Vagina (tissue), 2 donors: ENCODE data around the gene FAM131C. TPM values are rescaled to one million over a fixed set of nuclear protein-coding genes. Genes with fewer than 3 reads are reported as not detected.

Source experiments
- DNase-seq, 2 donors: peaks; one replicate each; pipeline ENCODE4 v3.0.0-alpha.2; 2017; ENCODE audit errors: extremely low spot score in 2 of 2
- H3K27ac ChIP-seq: fragments of 200-600 bp; sonication (generic); one replicate; pipeline ENCODE4 v1.5.1; 2019
- H3K27me3 ChIP-seq: fragments of 200-600 bp; sonication (generic); one replicate; pipeline ENCODE4 v1.5.1; 2019
- H3K36me3 ChIP-seq, 2 donors: fragments of 200-600 bp; sonication (generic); one replicate each; pipeline ENCODE4 v1.5.1; 2017 to 2019
- H3K4me1 ChIP-seq: fragments of 200-600 bp; sonication (generic); one replicate; pipeline ENCODE4 v1.5.1; 2019
- H3K4me3 ChIP-seq, 2 donors: fragments of 200-600 bp; sonication (generic); 1 replicate in 1 of 2; 2 replicates in 1 of 2; pipeline ENCODE4 v1.5.1; 2016 to 2019
- H3K9me3 ChIP-seq: fragments of 200-600 bp; sonication (generic); one replicate; pipeline ENCODE4 v1.5.1; 2019
- CTCF ChIP-seq, 3 experiments: fragments of 450-650 bp in 2 of 3; fragments of 200-600 bp in 1 of 3; sonication (generic) in 1 of 3; IDR thresholded peaks; one replicate each; pipeline ENCODE4 v1.5.1; 2017 to 2019; ENCODE audit warnings: antibody characterized with exemption in 3 of 3, mild to moderate bottlenecking in 2 of 3, moderate library complexity in 2 of 3
- POLR2A ChIP-seq, 2 donors: fragments of 450-650 bp; IDR thresholded peaks; one replicate each; pipeline ENCODE4 v1.6.1; 2017; ENCODE audit warnings: antibody characterized with exemption in 2 of 2, mild to moderate bottlenecking in 2 of 2, moderate library complexity in 2 of 2
- POLR2AphosphoS5 ChIP-seq, 2 donors: sonication (generic); formaldehyde crosslinking; IDR thresholded peaks; one replicate each; pipeline ENCODE4 v1.9.0; 2017; ENCODE audit warnings: antibody characterized with exemption in 2 of 2, mild to moderate bottlenecking in 2 of 2, low read depth in 1 of 2; ENCODE audit not compliant: insufficient read depth in 1 of 2
- intact Hi-C: fragments of 100-400 bp; cut with DNase I; formaldehyde crosslinking; loops from one replicate; pipeline ENCODE4 v1.15.1; 2023
- total RNA-seq: library from RNA; depleted of rRNA; stranded (reverse); fragments of >200 nt; gene quantifications from one replicate; pipeline ENCODE4 v1.2.3, GENCODE V29; 2016

The FAM131C gene
- total RNA-seq, 1 donor from 2014 or later: 0.98 TPM

GRCh38 chr1:16116002-16116401 lies 42.6 kb upstream of the FAM131C start:
- no peak overlapping the region for H3K4me3 ChIP-seq
- intact Hi-C loops: no loop called here

DNA sequence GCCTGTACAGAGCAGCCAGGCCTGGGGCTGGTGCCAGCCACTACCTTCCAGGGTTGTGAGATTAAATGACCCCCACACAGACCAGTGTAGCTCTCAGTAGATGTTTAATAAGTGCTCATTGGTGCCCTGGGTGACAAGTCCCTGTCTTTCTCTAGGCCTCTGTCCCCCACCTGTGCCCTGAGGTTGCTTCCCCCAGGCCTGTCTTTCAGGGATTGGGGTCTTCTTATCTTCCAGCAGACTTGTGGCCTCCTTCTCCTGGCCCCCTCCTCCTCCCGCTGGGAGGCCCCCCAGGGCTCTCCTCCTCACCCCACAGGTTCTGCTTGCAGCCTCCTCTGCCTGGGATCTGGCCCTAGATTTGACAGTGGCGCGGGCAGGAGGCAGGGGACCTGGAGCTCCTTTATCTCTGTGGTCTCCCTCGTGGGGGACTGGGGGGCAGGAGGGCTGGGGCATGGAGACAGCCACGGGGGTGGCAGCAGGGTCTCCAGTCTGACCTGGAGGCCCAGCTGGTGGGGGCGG lies 42.1 kb upstream of the FAM131C start:
- Histone ChIP-seq H3K27ac (no peak overlapping the region), H3K36me3 (no peaks in the 10 kb centered on the region), H3K9me3 (no peaks in the 10 kb centered on the region), H3K27me3 (no peaks in the 10 kb centered on the region), H3K4me1 (peaks cover 9% of the 10 kb centered on the region), H3K4me3 (no peak overlapping the region)
- TF ChIP-seq POLR2AphosphoS5 (IDR thresholded peaks at IDR 0.05; ENCODE audit: insufficient read depth in 1 of 2, low read depth in 1 of 2) (no peak), POLR2A (IDR thresholded peaks at IDR 0.05) (no peak), CTCF (IDR thresholded peaks at IDR 0.05) (no peak)
- no peak for DNase-seq
- intact Hi-C loops: no loop called here

More at GRCh38 chr1:16116002-16116401, 42.6 kb upstream of the FAM131C start:
- H3K27ac ChIP-seq: no peak overlapping the region
- DNase-seq: no peak
- no peaks in the 10 kb centered on the region for H3K27me3 ChIP-seq
- no peaks in the 10 kb centered on the region for H3K36me3 ChIP-seq
- H3K9me3 ChIP-seq: no peaks in the 10 kb centered on the region
- TF ChIP-seq POLR2AphosphoS5 (IDR thresholded peaks at IDR 0.05; ENCODE audit: insufficient read depth in 1 of 2, low read depth in 1 of 2): no peak
- TF ChIP-seq POLR2A (IDR thresholded peaks at IDR 0.05): no peak
- TF ChIP-seq CTCF (IDR thresholded peaks at IDR 0.05): no peak
- H3K4me1 ChIP-seq: peaks cover 9% of the 10 kb centered on the region

DNA sequence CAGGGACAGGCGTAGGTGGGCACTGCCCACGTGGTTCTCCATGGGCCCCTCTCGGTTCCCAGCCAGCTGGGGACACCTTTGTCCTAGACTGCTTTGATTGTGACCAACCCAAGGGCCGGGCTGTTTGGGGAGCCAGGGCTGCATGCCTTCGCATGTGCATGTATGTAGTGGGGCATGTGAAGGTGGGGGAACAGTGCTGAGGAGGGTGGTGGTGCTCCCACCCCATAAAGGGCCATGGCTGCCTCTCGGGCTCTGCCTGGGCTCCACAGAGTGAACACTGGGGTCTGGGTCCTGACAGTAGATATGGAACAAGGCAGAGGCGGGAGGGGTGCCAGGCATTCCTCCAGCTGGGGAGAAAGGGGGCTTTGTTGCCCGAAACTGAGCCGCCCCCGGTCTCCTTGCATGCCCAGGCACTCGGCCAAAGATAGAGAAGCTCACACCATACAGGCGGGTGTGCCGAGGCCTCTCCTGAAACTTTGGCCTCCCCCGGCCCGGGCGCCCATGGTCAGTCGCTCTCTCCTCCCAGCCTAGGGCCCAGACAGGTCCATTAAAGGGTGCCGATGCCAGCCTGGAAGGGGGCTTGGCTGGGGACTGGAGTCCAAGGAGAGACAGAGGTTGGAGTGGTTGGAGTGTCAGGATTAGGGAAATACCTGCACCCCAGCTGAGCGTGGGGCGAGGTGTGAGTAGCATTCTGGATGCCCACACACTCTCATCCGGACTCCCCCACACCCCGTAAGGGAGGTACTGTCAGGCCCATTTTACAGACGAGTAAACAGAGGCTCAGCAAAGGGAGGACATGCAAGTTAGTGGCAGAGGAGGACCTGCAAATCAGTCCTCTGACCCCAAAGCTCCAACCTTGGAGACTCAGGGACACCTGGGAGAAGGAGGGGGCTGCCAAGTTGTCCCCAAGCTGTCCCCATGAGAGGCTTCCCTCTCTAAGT lies 41.3 kb upstream of the FAM131C start:
- peaks cover 9% of the 10 kb centered on the region for H3K4me1 ChIP-seq
- no peak for DNase-seq
- H3K4me3 ChIP-seq: no peak overlapping the region
- no peaks in the 10 kb centered on the region for H3K36me3 ChIP-seq
- H3K9me3 ChIP-seq: no peaks in the 10 kb centered on the region
- H3K27me3 ChIP-seq: no peaks in the 10 kb centered on the region
- TF ChIP-seq CTCF (IDR thresholded peaks at IDR 0.05) (no peak), POLR2A (IDR thresholded peaks at IDR 0.05) (no peak), POLR2AphosphoS5 (IDR thresholded peaks at IDR 0.05; ENCODE audit: insufficient read depth in 1 of 2, low read depth in 1 of 2) (no peak)
- H3K27ac ChIP-seq: no peak overlapping the region
- intact Hi-C loops: no loop called here

- Histone ChIP-seq H3K4me1 (peaks cover 9% of the 10 kb centered on the region), H3K4me3 (no peak overlapping the region), H3K9me3 (no peaks in the 10 kb centered on the region), H3K36me3 (no peaks in the 10 kb centered on the region), H3K27ac (peak overlapping the region; percentile 68), H3K27me3 (no peaks in the 10 kb centered on the region)
- no peak for DNase-seq
- intact Hi-C loops: no loop called here
- TF ChIP-seq CTCF (IDR thresholded peaks at IDR 0.05): no peak
- TF ChIP-seq POLR2A (IDR thresholded peaks at IDR 0.05): no peak
- TF ChIP-seq POLR2AphosphoS5 (IDR thresholded peaks at IDR 0.05; ENCODE audit: insufficient read depth in 1 of 2, low read depth in 1 of 2): no peak
These were observed 39.4 kb upstream of the FAM131C start for GRCh38 chr1:16112596-16113555.
